H1 (cell line): ENCODE measurements around the gene TOP1. TPM values are rescaled to one million over a fixed set of nuclear protein-coding genes. Genes with fewer than 3 reads are reported as not detected.

Source experiments
- CTCF ChIA-PET: fragments of 300-600 bp; sonication (Branson Sonifier 250); formaldehyde crosslinking; loops from one replicate; lab custom pipeline; 2021; ENCODE audit not compliant: partially characterized antibody; lab: Charles Lee
- POLR2A ChIA-PET: fragments of 300-600 bp; sonication (Branson Sonifier 250); formaldehyde crosslinking; loops from one replicate; lab custom pipeline; 2021; ENCODE audit warnings: inconsistent platforms; ENCODE audit not compliant: partially characterized antibody; lab: Charles Lee
- DNase-seq, 2 experiments: peaks; one replicate each; pipeline versions ENCODE4 v3.0.0 to v3.0.0-alpha.2; 2010 to 2022; ENCODE audit warnings: low spot score in 2 of 2, low read depth in 1 of 2, mixed read lengths in 1 of 2
- FAIRE-seq: peaks from 2 replicates; lab custom pipeline; 2011; peaks lifted over from hg19 to GRCh38; lab: Jason Lieb, UNC
- H2AFZ ChIP-seq: 2 replicates; pipeline ENCODE4 v1.8.1; 2012; ENCODE audit warnings: low read length, inconsistent platforms
- H2AK5ac ChIP-seq: 2 replicates; pipeline ENCODE4 v1.6.1; 2013; ENCODE audit warnings: low read depth, low read length
- H2BK120ac ChIP-seq: replicated peaks from 2 replicates; pipeline ENCODE3; 2013; ENCODE audit warnings: low read depth, low read length, inconsistent platforms
- H2BK12ac ChIP-seq: 2 replicates; pipeline ENCODE4 v1.6.1; 2013; ENCODE audit warnings: low read depth, low read length
- H2BK15ac ChIP-seq: 2 replicates; pipeline ENCODE4 v1.6.1; 2013; ENCODE audit warnings: low read length
- H2BK20ac ChIP-seq: 2 replicates; pipeline ENCODE4 v1.6.1; 2013; ENCODE audit warnings: low read length
- H2BK5ac ChIP-seq: 2 replicates; pipeline ENCODE4 v1.6.1; 2013; ENCODE audit warnings: low read depth, low read length
- H3K14ac ChIP-seq: 2 replicates; pipeline ENCODE4 v1.6.1; 2013; ENCODE audit warnings: inconsistent platforms; ENCODE audit not compliant: insufficient read length
- H3K18ac ChIP-seq: 2 replicates; pipeline ENCODE4 v1.6.1; 2013; ENCODE audit warnings: low read length; ENCODE audit errors: extremely low read depth
- H3K23ac ChIP-seq: 2 replicates; pipeline ENCODE4 v1.6.1; 2013; ENCODE audit warnings: inconsistent platforms; ENCODE audit not compliant: insufficient read length
- H3K23me2 ChIP-seq: 2 replicates; pipeline ENCODE4 v1.6.1; 2013; ENCODE audit warnings: low read depth, low read length
- H3K27ac ChIP-seq: 2 replicates; pipeline ENCODE4 v1.6.1; 2011; ENCODE audit warnings: low read depth, low read length, inconsistent platforms
- H3K27me3 ChIP-seq, 4 experiments: replicated peaks in 1 of 4; 1 replicate in 1 of 4; 2 replicates in 3 of 4; pipeline versions ENCODE4 v1.6.1 to v1.8.1; 2011 to 2013; ENCODE audit warnings: low read length in 3 of 4, mild to moderate bottlenecking in 3 of 4, inconsistent platforms in 2 of 4, mixed read lengths in 2 of 4, moderate library complexity in 1 of 4; ENCODE audit not compliant: control insufficient read depth in 3 of 4, insufficient read depth in 3 of 4; ENCODE audit errors: extremely low read depth in 1 of 4
- H3K36me3 ChIP-seq, 4 experiments: 2 replicates each; pipeline versions ENCODE4 v1.6.1 to v1.8.1; 2011 to 2013; ENCODE audit warnings: mild to moderate bottlenecking in 4 of 4, low read length in 3 of 4, moderate library complexity in 2 of 4, control low read depth in 1 of 4, inconsistent platforms in 1 of 4; ENCODE audit not compliant: insufficient read depth in 4 of 4, control insufficient read depth in 2 of 4
- H3K4ac ChIP-seq: replicated peaks from 2 replicates; pipeline ENCODE3; 2013; ENCODE audit warnings: low read length, low read depth, mixed read lengths, inconsistent platforms; ENCODE audit not compliant: insufficient read length
- H3K4me1 ChIP-seq, 4 experiments: replicated peaks in 1 of 4; 1 replicate in 1 of 4; 2 replicates in 3 of 4; pipeline versions ENCODE4 v1.6.1 to v1.8.1; 2011 to 2013; ENCODE audit warnings: low read length in 3 of 4, inconsistent platforms in 2 of 4, mixed read lengths in 1 of 4; ENCODE audit not compliant: insufficient read depth in 4 of 4, control insufficient read depth in 3 of 4
- H3K4me2 ChIP-seq, 2 experiments: 2 replicates each; pipeline versions ENCODE4 v1.6.1 to v1.8.1; 2011 to 2013; ENCODE audit warnings: low read depth in 2 of 2, low read length in 2 of 2, control low read depth in 1 of 2, inconsistent platforms in 1 of 2, mild to moderate bottlenecking in 1 of 2; ENCODE audit not compliant: insufficient read depth in 1 of 2
- H3K4me3 ChIP-seq, 4 experiments: fragments of 200-600, 300-600 bp in 1 of 4; sonication (generic), shearing (Covaris generic), sonication (Bioruptor Twin) in 1 of 4; 2 replicates each; pipeline versions ENCODE4 v1.5.1 to v1.8.1; 2011 to 2016; ENCODE audit warnings: low read length in 4 of 4, low read depth in 3 of 4, control low read depth in 2 of 4, inconsistent platforms in 2 of 4, mild to moderate bottlenecking in 2 of 4, mixed read lengths in 1 of 4, moderate library complexity in 1 of 4; ENCODE audit not compliant: insufficient read depth in 2 of 4; ENCODE audit errors: extremely low read depth in 1 of 4
- H3K56ac ChIP-seq: replicated peaks from 2 replicates; pipeline ENCODE3; 2013; ENCODE audit warnings: low read depth, mild to moderate bottlenecking, mixed read lengths, low read length, inconsistent platforms; ENCODE audit not compliant: insufficient read length
- H3K79me1 ChIP-seq: 2 replicates; pipeline ENCODE4 v1.6.1; 2013; ENCODE audit warnings: low read depth, low read length, control low read depth
- H3K79me2 ChIP-seq, 2 experiments: 2 replicates each; pipeline versions ENCODE4 v1.6.1 to v1.8.1; 2012 to 2013; ENCODE audit warnings: low read length in 2 of 2, mild to moderate bottlenecking in 2 of 2, inconsistent platforms in 1 of 2; ENCODE audit not compliant: insufficient read depth in 2 of 2, control insufficient read depth in 1 of 2
- H3K9ac ChIP-seq, 4 experiments: replicated peaks in 1 of 4; 1 replicate in 1 of 4; 2 replicates in 3 of 4; pipeline versions ENCODE4 v1.6.1 to v1.8.1; 2011 to 2013; ENCODE audit warnings: low read depth in 3 of 4, low read length in 3 of 4, control low read depth in 2 of 4, mild to moderate bottlenecking in 2 of 4, moderate library complexity in 2 of 4, inconsistent platforms in 1 of 4; ENCODE audit errors: extremely low read depth in 1 of 4
- H3K9me3 ChIP-seq, 2 experiments: 2 replicates each; pipeline versions ENCODE4 v1.6.1 to v1.8.1; 2012 to 2013; ENCODE audit warnings: mild to moderate bottlenecking in 2 of 2, moderate library complexity in 2 of 2, control low read depth in 1 of 2, inconsistent platforms in 1 of 2, low read depth in 1 of 2, low read length in 1 of 2, mixed read lengths in 1 of 2; ENCODE audit not compliant: insufficient read depth in 2 of 2
- H4K20me1 ChIP-seq, 2 experiments: replicated peaks in 1 of 2; 2 replicates each; pipeline versions ENCODE3 to v1.8.1; 2011 to 2013; ENCODE audit warnings: inconsistent platforms in 2 of 2, low read length in 2 of 2, mild to moderate bottlenecking in 1 of 2; ENCODE audit not compliant: insufficient read depth in 2 of 2, control insufficient read depth in 1 of 2
- H4K5ac ChIP-seq: 2 replicates; pipeline ENCODE4 v1.6.1; 2013; ENCODE audit warnings: low read length, low read depth, mixed read lengths, inconsistent platforms; ENCODE audit not compliant: insufficient read length
- H4K8ac ChIP-seq: 2 replicates; pipeline ENCODE4 v1.8.0; 2013; ENCODE audit warnings: mild to moderate bottlenecking, moderate library complexity, low read length, inconsistent platforms; ENCODE audit not compliant: insufficient read depth; ENCODE audit errors: extremely low read depth
- H4K91ac ChIP-seq: replicated peaks from 2 replicates; pipeline ENCODE3; 2013; ENCODE audit warnings: low read length, mixed read lengths, inconsistent platforms; ENCODE audit not compliant: insufficient read length
- PHF8 ChIP-seq: fragments of 200-600 bp; sonication (generic); conservative IDR thresholded peaks from 2 replicates; pipeline ENCODE4 v1.7.1; 2012; ENCODE audit warnings: low read depth, mild to moderate bottlenecking, inconsistent platforms, low read length, moderate library complexity
- RBBP5 ChIP-seq: IDR thresholded peaks from 2 replicates; pipeline ENCODE4 v1.7.1; 2012; ENCODE audit warnings: low read depth, mild to moderate bottlenecking, inconsistent platforms, low read length, moderate library complexity, borderline replicate concordance
- WGBS, 2 experiments: shearing (Covaris generic) in 1 of 2; methylation state at CpG; one replicate each; pipeline versions ENCODE4 v1.1.6 to v1.1.7; 2013 to 2015; ENCODE audit warnings: low lambda C conversion rate in 2 of 2, mixed read lengths in 2 of 2, inconsistent platforms in 1 of 2, low coverage in 1 of 2, missing lambda C conversion rate in 1 of 2; ENCODE audit not compliant: insufficient replicate concordance in 2 of 2, insufficient coverage in 1 of 2, insufficient read length in 1 of 2; ENCODE audit errors: extremely low coverage in 1 of 2, missing lambda C conversion rate in 1 of 2; 5-methylcytosine and 5-hydroxymethylcytosine counted together
- polyA plus RNA-seq, 7 experiments: library from polyadenylated mRNA; depleted of rRNA in 3 of 7; stranded (reverse) in 5 of 7; unstranded in 2 of 7; fragments of >200 nt in 5 of 7; fragments of 200-250 nt in 2 of 7; gene quantifications; 1 replicate in 5 of 7; 2 replicates in 1 of 7; 4 replicates in 1 of 7; pipeline versions ENCODE4 v1.2.1 to v1.2.3, GENCODE V29; 2011 to 2013; ENCODE audit warnings: missing spikeins in 2 of 7, mixed read lengths in 2 of 7
- total RNA-seq: library from RNA; stranded (reverse); fragmentation: NEBNext Ultra II Directional; extraction: Animal tissue kit (Norgen Biotek cat#: 25700); gene quantifications from 2 replicates; pipeline ENCODE4 v1.2.1, GENCODE V29; 2021

TOP1 gene
- total and polyA plus RNA-seq, 2 of the 8 experiments (the other 6 are each of a cell fraction or from before 2014, with no cell fraction given), result 7.4 to 108 TPM

DNA sequence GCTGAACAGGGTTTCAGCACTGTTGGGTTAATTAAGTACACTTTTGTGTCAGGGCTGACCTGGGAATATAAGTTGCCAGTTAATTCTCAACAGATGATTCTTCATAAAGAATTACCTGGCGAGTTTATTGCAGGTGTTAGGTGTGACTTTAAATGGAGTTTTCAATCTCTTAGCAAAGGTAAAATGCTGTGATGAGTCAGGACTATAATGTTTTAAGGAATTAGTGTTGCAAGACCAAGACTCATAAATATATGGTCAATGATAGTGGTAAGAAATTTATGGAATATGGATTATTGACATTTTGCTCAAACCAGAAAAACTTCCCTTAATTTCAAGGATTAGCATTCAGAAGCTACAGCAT lies 58.7 kb downstream of the TOP1 start:
- peaks cover 0 to 4% of the 10 kb centered on the region in 2 experiments for H4K20me1 ChIP-seq
- no peaks in the 10 kb centered on the region for H3K27me3 ChIP-seq
- H2AFZ ChIP-seq, result no peak overlapping the region
- POLR2A ChIA-PET, result no interaction called here
- H3K4me2 ChIP-seq, result no peak overlapping the region
- H3K9me3 ChIP-seq, result no peaks in the 10 kb centered on the region
- H2AK5ac ChIP-seq, result no peak overlapping the region
- no peaks in the 10 kb centered on the region for H3K4me1 ChIP-seq
- H3K4me3 ChIP-seq, result no peak overlapping the region
- H4K8ac ChIP-seq, result no peak overlapping the region
- TF ChIP-seq RBBP5 (no peak), PHF8 (no peak)
- no peak overlapping the region for H4K91ac ChIP-seq
- H3K79me2 ChIP-seq, result no peaks in the 10 kb centered on the region
- H2BK120ac ChIP-seq, result no peak overlapping the region
- FAIRE-seq, result no peak
- H3K79me1 ChIP-seq, result no peaks in the 10 kb centered on the region
- no peak overlapping the region for H3K27ac ChIP-seq
- DNase-seq, result no peak
- no peak overlapping the region for H3K18ac ChIP-seq
- H2BK5ac ChIP-seq, result no peak overlapping the region
- H3K23me2 ChIP-seq, result no peaks in the 10 kb centered on the region
- peaks cover 14 to 52% (median 30%) of the 10 kb centered on the region in 4 experiments for H3K36me3 ChIP-seq
- no peak overlapping the region for H3K56ac ChIP-seq
- no peak overlapping the region for H4K5ac ChIP-seq
- no peak overlapping the region for H3K4ac ChIP-seq
- no peak overlapping the region for H2BK15ac ChIP-seq
- WGBS, 2 experiments, result 87% methylated on average over 1 of the region's 1 CpG; no CpG with 5 or more reads in 1 of the 2 experiments
- no peak overlapping the region for H3K9ac ChIP-seq
- no peak overlapping the region for H2BK20ac ChIP-seq
- H3K23ac ChIP-seq, result no peak overlapping the region
- CTCF ChIA-PET, result interaction anchor here (0.6 to 4.2 kb wide), 6 partner anchors 8 to 377 kb away, joined by 3 to 24 read pairs (median 4); no protein-coding TSS in a partner anchor
- no peak overlapping the region for H2BK12ac ChIP-seq
- H3K14ac ChIP-seq, result no peak overlapping the region
